KMS-11 (cell line): ENCODE data around the gene PCK2.

ENCODE experiments used
- H2AFZ ChIP-seq: fragments of 200-600 bp; sonication (generic); 2 replicates; pipeline ENCODE4 v1.6.1; 2016; ENCODE audit warnings: antibody characterized with exemption, mixed run types, low read depth
- H3K27ac ChIP-seq: fragments of 200-600 bp; sonication (generic); 2 replicates; pipeline ENCODE4 v1.6.1; 2016; ENCODE audit warnings: mild to moderate bottlenecking, mixed run types
- H3K27me3 ChIP-seq: fragments of 200-600 bp; sonication (generic); 2 replicates; pipeline ENCODE4 v1.6.1; 2017; ENCODE audit warnings: mild to moderate bottlenecking, low read depth, mixed run types, moderate library complexity; ENCODE audit not compliant: insufficient read depth
- H3K36me3 ChIP-seq: fragments of 200-600 bp; sonication (generic); 2 replicates; pipeline ENCODE4 v1.6.1; 2017; ENCODE audit warnings: mild to moderate bottlenecking, mixed run types; ENCODE audit not compliant: insufficient read depth
- H3K4me1 ChIP-seq: fragments of 200-600 bp; sonication (generic); 2 replicates; pipeline ENCODE4 v1.6.1; 2016; ENCODE audit warnings: mild to moderate bottlenecking, low read depth, mixed run types; ENCODE audit not compliant: poor library complexity, severe bottlenecking
- H3K4me2 ChIP-seq: fragments of 200-600 bp; sonication (generic); 2 replicates; pipeline ENCODE4 v1.7.0; 2016; ENCODE audit warnings: mild to moderate bottlenecking, mixed run types
- H3K4me3 ChIP-seq: fragments of 200-600 bp; sonication (generic); IDR thresholded peaks from 2 replicates; pipeline ENCODE4 v1.6.1; 2017; ENCODE audit warnings: low read depth, low read length, mixed read lengths; ENCODE audit not compliant: insufficient read depth
- H3K79me2 ChIP-seq: fragments of 200-600 bp; sonication (generic); 2 replicates; pipeline ENCODE4 v1.6.1; 2016; ENCODE audit warnings: low read depth, mixed run types; ENCODE audit not compliant: insufficient read depth
- H3K9ac ChIP-seq: fragments of 200-600 bp; sonication (generic); 2 replicates; pipeline ENCODE4 v1.6.1; 2016; ENCODE audit warnings: mild to moderate bottlenecking, mixed run types
- H4K20me1 ChIP-seq: fragments of 200-600 bp; sonication (generic); 2 replicates; pipeline ENCODE4 v1.6.1; 2016; ENCODE audit warnings: mild to moderate bottlenecking, mixed run types; ENCODE audit not compliant: insufficient read depth
- CTCF ChIP-seq: fragments of 200-600 bp; sonication (generic); conservative IDR thresholded peaks from 2 replicates; pipeline ENCODE4 v1.6.1; 2017; ENCODE audit warnings: low read depth, mild to moderate bottlenecking, antibody characterized with exemption, low read length, moderate library complexity, mixed read lengths

Gene PCK2

GRCh38 chr14:24127673-24128072, 33.6 kb downstream of the PCK2 start:
- H3K36me3 ChIP-seq = no peaks in the 10 kb centered on the region
- H2AFZ ChIP-seq = no peak overlapping the region
- H3K4me1 ChIP-seq = no peaks in the 10 kb centered on the region
- no peak overlapping the region for H3K4me3 ChIP-seq
- H3K9ac ChIP-seq = no peak overlapping the region
- no peak overlapping the region for H3K27ac ChIP-seq
- no peaks in the 10 kb centered on the region for H3K79me2 ChIP-seq
- no peaks in the 10 kb centered on the region for H4K20me1 ChIP-seq
- H3K27me3 ChIP-seq = no peaks in the 10 kb centered on the region
- TF ChIP-seq CTCF = no peak
- H3K4me2 ChIP-seq = no peak overlapping the region

- Histone ChIP-seq H2AFZ (no peak overlapping the region), H3K36me3 (no peaks in the 10 kb centered on the region), H3K27me3 (no peaks in the 10 kb centered on the region), H3K9ac (no peak overlapping the region), H3K4me2 (no peak overlapping the region), H4K20me1 (no peaks in the 10 kb centered on the region), H3K79me2 (no peaks in the 10 kb centered on the region), H3K4me1 (no peaks in the 10 kb centered on the region), H3K4me3 (no peak overlapping the region), H3K27ac (no peak overlapping the region)
- TF ChIP-seq CTCF = no peak
Observed at GRCh38 chr14:24129410-24129998, 35.4 kb downstream of the PCK2 start.

- Histone ChIP-seq H3K4me1 (no peaks in the 10 kb centered on the region), H2AFZ (no peak within 1 kb of the TSS), H4K20me1 (no peaks in the 10 kb centered on the region), H3K36me3 (no peaks in the 10 kb centered on the region), H3K4me2 (no peak within 1 kb of the TSS), H3K79me2 (no peaks in the 10 kb centered on the region), H3K9ac (no peak within 1 kb of the TSS), H3K27ac (no peak within 1 kb of the TSS), H3K4me3 (no peak within 1 kb of the TSS), H3K27me3 (no peaks in the 10 kb centered on the region)
- TF ChIP-seq CTCF = no peak
Observed at GRCh38 chr14:24130380-24130716, 36.2 kb downstream of the PCK2 start, which contains the start of gene FITM1. TSS of gene FITM1 (plus strand) at chr14:24130659. CDS start at chr14:24131564, 905 bp downstream.

GRCh38 chr14:24130717-24131548, 36.8 kb downstream of the PCK2 start:
- H3K9ac ChIP-seq = no peak overlapping the region
- no peak overlapping the region for H3K4me2 ChIP-seq
- no peak for TF ChIP-seq CTCF
- no peak overlapping the region for H3K27ac ChIP-seq
- no peaks in the 10 kb centered on the region for H3K36me3 ChIP-seq
- no peaks in the 10 kb centered on the region for H3K79me2 ChIP-seq
- no peaks in the 10 kb centered on the region for H4K20me1 ChIP-seq
- H3K4me1 ChIP-seq = no peaks in the 10 kb centered on the region
- no peaks in the 10 kb centered on the region for H3K27me3 ChIP-seq
- H2AFZ ChIP-seq = no peak overlapping the region
- no peak overlapping the region for H3K4me3 ChIP-seq
